HepG2 (cell line): Measurements from ENCODE around the gene HAGHL. TPM values are rescaled to one million over a fixed set of nuclear protein-coding genes. Genes with fewer than 3 reads are reported as not detected.

Source experiments
- ARNT2 ChIP-seq: sonication (generic); formaldehyde crosslinking; IDR thresholded peaks from 2 replicates; pipeline ENCODE4 v1.8.0; 2022; ENCODE audit warnings: mild to moderate bottlenecking, low read depth, missing genetic modification reagents, moderate library complexity
- DNMT1 ChIP-seq: sonication (generic); formaldehyde crosslinking; IDR thresholded peaks from 2 replicates; pipeline ENCODE4 v1.5.1; 2020; ENCODE audit warnings: mild to moderate bottlenecking, missing genetic modification reagents
- KLF13 ChIP-seq: sonication (generic); formaldehyde crosslinking; IDR thresholded peaks from 2 replicates; pipeline ENCODE4 v1.4.0; 2020; ENCODE audit warnings: mild to moderate bottlenecking, missing genetic modification reagents
- MZF1 ChIP-seq: sonication (generic); formaldehyde crosslinking; IDR thresholded peaks from 2 replicates; pipeline ENCODE4 v1.8.1; 2023; ENCODE audit warnings: mild to moderate bottlenecking, missing genetic modification reagents, borderline replicate concordance
- NCOR1 ChIP-seq: fragments of 200-600 bp; sonication (generic); IDR thresholded peaks from 2 replicates; pipeline ENCODE4 v1.7.0; 2017; ENCODE audit warnings: antibody characterized with exemption, low read length, borderline replicate concordance
- SNAPC4 ChIP-seq: sonication (generic); formaldehyde crosslinking; IDR thresholded peaks from 2 replicates; pipeline ENCODE4 v1.4.0; 2020; ENCODE audit warnings: mild to moderate bottlenecking, missing genetic modification reagents
- STAG1 ChIP-seq: sonication (generic); formaldehyde crosslinking; IDR thresholded peaks from 2 replicates; pipeline ENCODE4 v1.4.0; 2020; ENCODE audit warnings: missing genetic modification reagents
- TP53 ChIP-seq: sonication (generic); formaldehyde crosslinking; conservative IDR thresholded peaks from 2 replicates; pipeline ENCODE4 v1.4.0; 2020; ENCODE audit warnings: missing genetic modification reagents
- ZC3H13 ChIP-seq: sonication (generic); formaldehyde crosslinking; IDR thresholded peaks from 2 replicates; pipeline ENCODE4 v1.8.1; 2023; ENCODE audit warnings: mild to moderate bottlenecking, missing genetic modification reagents, moderate library complexity
- ZFP82 ChIP-seq: sonication (generic); formaldehyde crosslinking; IDR thresholded peaks from 2 replicates; pipeline ENCODE4 v1.5.1; 2020; ENCODE audit warnings: mild to moderate bottlenecking, missing genetic modification reagents, borderline replicate concordance
- ZNF124 ChIP-seq: sonication (generic); formaldehyde crosslinking; IDR thresholded peaks from 2 replicates; pipeline ENCODE4 v1.4.0; 2020; ENCODE audit warnings: missing genetic modification reagents
- ZNF18 ChIP-seq: sonication (generic); formaldehyde crosslinking; IDR thresholded peaks from 2 replicates; pipeline ENCODE4 v1.8.0; 2022; ENCODE audit warnings: mild to moderate bottlenecking, missing genetic modification reagents; ENCODE audit not compliant: insufficient replicate concordance
- ZNF281 ChIP-seq: sonication (generic); formaldehyde crosslinking; IDR thresholded peaks from 2 replicates; pipeline ENCODE4 v1.4.0; 2020; ENCODE audit warnings: missing genetic modification reagents, borderline replicate concordance
- ZNF567 ChIP-seq: sonication (generic); formaldehyde crosslinking; IDR thresholded peaks from 2 replicates; pipeline ENCODE4 v1.8.1; 2023; ENCODE audit warnings: mild to moderate bottlenecking, missing genetic modification reagents, borderline replicate concordance
- ZNF615 ChIP-seq: sonication (generic); formaldehyde crosslinking; IDR thresholded peaks from 2 replicates; pipeline ENCODE4 v1.5.0; 2020; ENCODE audit warnings: mild to moderate bottlenecking, missing genetic modification reagents, borderline replicate concordance
- polyA plus RNA-seq, 8 experiments: library from polyadenylated mRNA; depleted of rRNA in 3 of 8; stranded (reverse) in 7 of 8; unstranded in 1 of 8; fragments of >200 nt; fragmentation: Illumina TruSeq in 4 of 8; extraction: Trizol in 4 of 8; gene quantifications; 2 replicates each; pipeline versions ENCODE4 v1.2.1 to v1.2.3, GENCODE V29; 2011 to 2016; ENCODE audit warnings: low read depth in 4 of 8, missing spikeins in 1 of 8, mixed read lengths in 1 of 8; ENCODE audit not compliant: insufficient read depth in 1 of 8
- total RNA-seq, 5 experiments: library from RNA; depleted of rRNA; stranded (reverse); fragments of >200 nt; fragmentation: Illumina TruSeq; extraction: Trizol; gene quantifications; 2 replicates each; pipeline ENCODE4 v1.2.3, GENCODE V29; 2016; ENCODE audit warnings: low read depth in 1 of 5

The HAGHL gene
- total and polyA plus RNA-seq, 2 of the 13 experiments (the other 11 are each of a cell fraction or from before 2014, with no cell fraction given) = 3.4 to 8.4 TPM

- no peak for TF ChIP-seq ZNF18 (CRISPR knock-in tag)
- TF ChIP-seq ZNF567 (CRISPR knock-in tag) = no peak
- no peak for TF ChIP-seq DNMT1 (CRISPR knock-in tag)
- TF ChIP-seq TP53 (CRISPR knock-in tag) = no peak
- TF ChIP-seq ZNF615 (CRISPR knock-in tag) = no peak
- TF ChIP-seq KLF13 = no peak
- peak; percentile 47; the same call in 1 of the 2 replicates for TF ChIP-seq ZNF281 (CRISPR knock-in tag)
- peak; percentile 37; the same call in 1 of the 2 replicates for TF ChIP-seq ZNF124
- 0 out of 2 replicates have a peak, but pooled peaks have one; percentile 45 for TF ChIP-seq ZC3H13 (CRISPR knock-in tag)
- TF ChIP-seq NCOR1 = no peak
- no peak for TF ChIP-seq MZF1 (CRISPR knock-in tag)
- peak; percentile 97 for TF ChIP-seq ARNT2 (CRISPR knock-in tag)
- no peak for TF ChIP-seq SNAPC4 (CRISPR knock-in tag)
- no peak for TF ChIP-seq ZFP82
- no peak for TF ChIP-seq STAG1
Measured at GRCh38 chr16:700684-701584, 26.0 kb upstream of the HAGHL start (continued).
